ENCODE measurements around the gene MYBPHL. TPM values are rescaled to one million over a fixed set of nuclear protein-coding genes. Genes with fewer than 3 reads are reported as not detected.

The MYBPHL gene
- total RNA-seq, 4 donors from 2014 or later = not detected

GRCh38 chr1:109275706-109276345, 31.0 kb downstream of the MYBPHL start:
- 34 to 38% methylated on average over 9 of the region's 9 CpGs for WGBS, 2 donors
- TF ChIP-seq POLR2A (IDR thresholded peaks at IDR 0.05) (no peak), CTCF (IDR thresholded peaks at IDR 0.05) (no peak), EP300 (IDR thresholded peaks at IDR 0.05) (no peak)
- H3K27me3 ChIP-seq = no peaks in the 10 kb centered on the region
- H3K4me1 ChIP-seq = peaks cover 0 to 67% (median 32%) of the 10 kb centered on the region in 4 donors
- H3K36me3 ChIP-seq = peaks cover 0 to 28% (median 0%) of the 10 kb centered on the region in 3 donors
- no peaks in the 10 kb centered on the region for H3K9me3 ChIP-seq
- H3K4me3 ChIP-seq = peak overlapping the region in 1 of 4 donors; percentile 44
- DNase-seq (ENCODE audit: low spot score in 2 of 2) = no peak
- H3K27ac ChIP-seq = peak overlapping the region; percentile 35 to 92 (median 82)

GRCh38 chr1:109274533-109275476, 32.0 kb downstream of the MYBPHL start:
- Histone ChIP-seq H3K27me3 (no peaks in the 10 kb centered on the region), H3K36me3 (peaks cover 0 to 37% (median 0%) of the 10 kb centered on the region in 3 donors), H3K4me1 (peaks cover 0 to 59% (median 32%) of the 10 kb centered on the region in 4 donors), H3K27ac (peak overlapping the region; percentile 35 to 92 (median 82)), H3K4me3 (peak overlapping the region in 3 of 4 donors; percentile 18 to 44 (median 19)), H3K9me3 (no peaks in the 10 kb centered on the region)
- TF ChIP-seq CTCF (IDR thresholded peaks at IDR 0.05) = no peak
- peak in 1 of 2 donors; percentile 85 for TF ChIP-seq EP300 (IDR thresholded peaks at IDR 0.05)
- TF ChIP-seq POLR2A (IDR thresholded peaks at IDR 0.05) = peak in 1 of 2 donors; percentile 45
- peak; percentile 51 to 86 for DNase-seq (ENCODE audit: low spot score in 2 of 2)
- 32 to 43% methylated on average over 20 to 23 of the region's 24 CpGs for WGBS, 2 donors

DNA sequence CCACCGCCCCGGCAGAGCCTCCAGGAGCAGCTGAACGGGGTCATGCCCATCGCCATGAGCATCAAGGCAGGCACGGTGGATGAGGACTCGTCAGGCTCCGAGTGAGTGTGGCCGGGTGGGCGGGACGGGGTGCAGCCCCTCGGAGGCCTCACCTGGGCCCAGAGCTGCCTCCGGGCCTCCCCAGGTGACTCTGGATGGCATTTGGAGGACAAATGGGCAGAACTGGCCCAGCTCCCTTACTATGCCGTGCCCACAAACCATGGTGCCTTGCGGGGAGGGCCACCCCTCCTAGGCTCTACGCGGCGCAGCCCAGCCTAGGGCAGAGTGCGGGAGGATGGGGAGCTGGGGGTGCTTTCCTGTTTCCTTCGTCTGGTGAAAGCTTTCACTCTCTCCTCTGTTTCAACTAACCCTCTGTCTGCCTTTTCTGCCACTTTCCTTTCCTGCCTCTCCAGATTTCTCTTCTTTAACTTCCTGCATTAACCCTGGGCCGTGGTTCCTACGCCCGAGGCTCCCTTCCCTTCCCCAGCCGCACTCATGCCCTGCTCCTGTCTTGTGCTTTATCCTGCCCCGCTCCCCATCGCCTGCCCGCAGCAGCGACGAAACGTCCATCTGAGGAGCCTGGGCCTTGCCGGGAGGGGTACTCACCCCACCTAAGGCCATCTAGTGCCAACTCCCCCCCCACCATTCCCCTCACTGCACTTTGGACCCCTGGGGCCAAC, 33.1 kb downstream of the MYBPHL start:
- TF ChIP-seq CTCF (IDR thresholded peaks at IDR 0.05) (no peak), EP300 (IDR thresholded peaks at IDR 0.05) (no peak)
- Histone ChIP-seq H3K4me3 (peak overlapping the region in 2 of 4 donors; percentile 19 to 44), H3K4me1 (peaks cover 0 to 59% (median 32%) of the 10 kb centered on the region in 4 donors), H3K9me3 (no peaks in the 10 kb centered on the region), H3K36me3 (peaks cover 0 to 41% (median 0%) of the 10 kb centered on the region in 3 donors), H3K27ac (peak overlapping the region; percentile 35 to 92 (median 80)), H3K27me3 (no peaks in the 10 kb centered on the region)
- DNase-seq (ENCODE audit: low spot score in 2 of 2) = no peak
- WGBS, 2 donors = 52% methylated on average over 19 to 27 of the region's 30 CpGs

DNA sequence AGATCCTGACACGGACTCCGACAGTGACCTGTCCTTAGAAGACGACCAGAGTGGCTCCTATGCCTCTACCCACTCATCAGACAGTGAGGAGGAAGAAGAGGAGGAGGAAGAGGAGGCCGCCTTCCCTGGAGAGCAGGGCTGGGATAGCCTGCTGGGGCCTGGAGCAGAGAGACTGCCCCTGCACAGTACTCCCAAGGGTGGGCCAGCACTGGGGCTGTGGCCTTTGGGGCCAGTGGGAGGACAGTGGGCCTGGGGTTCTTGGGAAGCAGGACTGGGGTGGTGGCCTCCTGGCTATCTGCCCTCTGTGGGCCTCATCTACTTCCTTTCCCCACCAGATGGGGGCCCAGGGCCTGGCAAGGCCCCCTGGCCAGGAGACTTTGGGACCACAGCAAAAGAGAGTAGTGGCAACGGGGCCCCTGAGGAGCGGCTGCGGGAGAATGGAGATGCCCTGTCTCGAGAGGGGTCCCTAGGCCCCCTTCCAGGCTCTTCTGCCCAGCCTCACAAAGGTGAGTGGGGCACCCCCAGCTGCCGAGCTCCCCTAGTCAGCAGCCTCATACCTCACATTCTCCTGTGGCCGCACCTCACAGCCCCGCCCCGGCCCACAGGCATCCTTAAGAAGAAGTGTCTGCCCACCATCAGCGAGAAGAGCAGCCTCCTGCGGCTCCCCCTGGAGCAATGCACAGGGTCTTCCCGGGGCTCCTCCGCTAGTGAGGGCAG, 33.8 kb downstream of the MYBPHL start:
- no peak for DNase-seq (ENCODE audit: low spot score in 2 of 2)
- no peak for TF ChIP-seq CTCF (IDR thresholded peaks at IDR 0.05)
- no peak for TF ChIP-seq POLR2A (IDR thresholded peaks at IDR 0.05)
- no peak for TF ChIP-seq EP300 (IDR thresholded peaks at IDR 0.05)
- Histone ChIP-seq H3K27ac (peak overlapping the region; percentile 35 to 92 (median 80)), H3K9me3 (no peaks in the 10 kb centered on the region), H3K36me3 (peaks cover 0 to 48% (median 0%) of the 10 kb centered on the region in 3 donors), H3K27me3 (no peaks in the 10 kb centered on the region), H3K4me3 (peak overlapping the region in 2 of 4 donors; percentile 19 to 44), H3K4me1 (peaks cover 0 to 57% (median 32%) of the 10 kb centered on the region in 4 donors)
- WGBS, 2 donors = 73 to 84% methylated on average over 13 to 15 of the region's 16 CpGs
